ENCODE results near the gene SPACDR.

- no peak for TF ChIP-seq CTCF (conservative IDR thresholded peaks at IDR 0.05; ENCODE audit: low read depth in 2 of 2)
- TF ChIP-seq REST (IDR thresholded peaks at IDR 0.05; ENCODE audit: unreplicated experiment): no peak
- TF ChIP-seq POLR2AphosphoS5 (IDR thresholded peaks at IDR 0.05; ENCODE audit: low read depth): no peak
- TF ChIP-seq EZH2phosphoT487 (IDR thresholded peaks at IDR 0.05; ENCODE audit: unreplicated experiment): no peak
- no peak for TF ChIP-seq EZH2 (IDR thresholded peaks at IDR 0.05; ENCODE audit: low read depth, unreplicated experiment)
- no peak for TF ChIP-seq CREB1 (CRISPR knock-in tag; IDR thresholded peaks at IDR 0.05; ENCODE audit: low read depth)
- no peak for TF ChIP-seq ZNF331 (CRISPR knock-in tag; IDR thresholded peaks at IDR 0.05; ENCODE audit: low read depth)
- TF ChIP-seq ZNF462 (CRISPR knock-in tag; IDR thresholded peaks at IDR 0.05): no peak
- TF ChIP-seq JUNB (IDR thresholded peaks at IDR 0.05; ENCODE audit: unreplicated experiment): no peak
- no peak for TF ChIP-seq STAT1 (IDR thresholded peaks at IDR 0.05; ENCODE audit: unreplicated experiment)
Measured at GRCh38 chr7:100488333-100489095, 24.5 kb upstream of the SPACDR start.

Data from GM23338 (cell line).